GM12878 (cell line): ENCODE measurements around the gene CRB2. TPM values are rescaled to one million over a fixed set of nuclear protein-coding genes. Genes with fewer than 3 reads are reported as not detected.

Experiments used
- DPF2 ChIP-seq: fragments of 450-650 bp; IDR thresholded peaks from 2 replicates; pipeline ENCODE4 v1.6.1; 2017; ENCODE audit warnings: mild to moderate bottlenecking
- IRF4 ChIP-seq: IDR thresholded peaks from 2 replicates; pipeline ENCODE4 v1.6.1; 2011; ENCODE audit warnings: low read depth, low read length
- POLR2A ChIP-seq: IDR thresholded peaks from 2 replicates; pipeline ENCODE4 v1.6.1; 2011; ENCODE audit warnings: low read depth, mild to moderate bottlenecking, low read length
- RELB ChIP-seq: fragments of 450-650 bp; IDR thresholded peaks from 2 replicates; pipeline ENCODE4 v1.6.1; 2017; ENCODE audit warnings: low read depth, mild to moderate bottlenecking, moderate library complexity
- TCF3 ChIP-seq: IDR thresholded peaks from 2 replicates; pipeline ENCODE4 v1.6.1; 2012; ENCODE audit warnings: low read depth, mild to moderate bottlenecking, low read length, borderline replicate concordance; ENCODE audit not compliant: insufficient read depth
- YBX1 ChIP-seq: fragments of 450-650 bp; IDR thresholded peaks from 2 replicates; pipeline ENCODE4 v1.6.1; 2016; ENCODE audit warnings: antibody characterized with exemption
- ZBTB33 ChIP-seq: fragments of 450-650 bp; IDR thresholded peaks from 2 replicates; pipeline ENCODE4 v1.6.1; 2017; ENCODE audit warnings: mild to moderate bottlenecking
- ZNF274 ChIP-seq: IDR thresholded peaks from one replicate; pipeline ENCODE4 v1.8.0; 2011; ENCODE audit not compliant: insufficient read length, insufficient read depth
- polyA plus RNA-seq, 11 experiments: library from polyadenylated mRNA; depleted of rRNA in 4 of 11; unstranded in 6 of 11; stranded (reverse) in 5 of 11; fragments of >200 nt; fragmentation: Nextera tagmentation in 4 of 11; fragmentation: Illumina TruSeq in 1 of 11; extraction: Ambion mirVana in 4 of 11; extraction: Trizol in 1 of 11; gene quantifications; 1 replicate in 1 of 11; 2 replicates in 10 of 11; pipeline versions ENCODE4 v1.2.1 to v1.2.3, GENCODE V29; 2011 to 2016; ENCODE audit warnings: inconsistent platforms in 2 of 11, missing spikeins in 2 of 11, low read depth in 1 of 11
- total RNA-seq, 4 experiments: library from RNA; depleted of rRNA in 3 of 4; stranded (reverse); fragments of >200 nt in 3 of 4; fragmentation: Illumina TruSeq in 1 of 4; extraction: Trizol in 1 of 4; gene quantifications; 2 replicates each; pipeline versions ENCODE4 v1.2.1 to v1.2.3, GENCODE V29; 2013 to 2021
- TF ChIP-seq, protein P1 (sequence below): fragments of 450-650 bp; formaldehyde crosslinking; IDR thresholded peaks from 2 replicates; pipeline ENCODE4 v1.4.0; 2020; ENCODE audit warnings: mild to moderate bottlenecking, moderate library complexity
- TF ChIP-seq, protein P2 (sequence below): IDR thresholded peaks from 2 replicates; pipeline ENCODE4 v1.6.1; 2011; ENCODE audit warnings: low read depth, low read length, improper control_type of control experiment, borderline replicate concordance

Gene CRB2
- total and polyA plus RNA-seq, 10 of the 15 experiments (the other 5 are each of a cell fraction or from before 2014, with no cell fraction given), result 0.01 to 0.80 (median 0.23) TPM; not detected in 3

GRCh38 chr9:123338710-123339665 lies 17.0 kb upstream of the CRB2 start (continued):
- TF ChIP-seq IRF4, result peak; percentile 63
- TF ChIP-seq POLR2A, result peak; percentile 80
- TF ChIP-seq, protein P1, sequence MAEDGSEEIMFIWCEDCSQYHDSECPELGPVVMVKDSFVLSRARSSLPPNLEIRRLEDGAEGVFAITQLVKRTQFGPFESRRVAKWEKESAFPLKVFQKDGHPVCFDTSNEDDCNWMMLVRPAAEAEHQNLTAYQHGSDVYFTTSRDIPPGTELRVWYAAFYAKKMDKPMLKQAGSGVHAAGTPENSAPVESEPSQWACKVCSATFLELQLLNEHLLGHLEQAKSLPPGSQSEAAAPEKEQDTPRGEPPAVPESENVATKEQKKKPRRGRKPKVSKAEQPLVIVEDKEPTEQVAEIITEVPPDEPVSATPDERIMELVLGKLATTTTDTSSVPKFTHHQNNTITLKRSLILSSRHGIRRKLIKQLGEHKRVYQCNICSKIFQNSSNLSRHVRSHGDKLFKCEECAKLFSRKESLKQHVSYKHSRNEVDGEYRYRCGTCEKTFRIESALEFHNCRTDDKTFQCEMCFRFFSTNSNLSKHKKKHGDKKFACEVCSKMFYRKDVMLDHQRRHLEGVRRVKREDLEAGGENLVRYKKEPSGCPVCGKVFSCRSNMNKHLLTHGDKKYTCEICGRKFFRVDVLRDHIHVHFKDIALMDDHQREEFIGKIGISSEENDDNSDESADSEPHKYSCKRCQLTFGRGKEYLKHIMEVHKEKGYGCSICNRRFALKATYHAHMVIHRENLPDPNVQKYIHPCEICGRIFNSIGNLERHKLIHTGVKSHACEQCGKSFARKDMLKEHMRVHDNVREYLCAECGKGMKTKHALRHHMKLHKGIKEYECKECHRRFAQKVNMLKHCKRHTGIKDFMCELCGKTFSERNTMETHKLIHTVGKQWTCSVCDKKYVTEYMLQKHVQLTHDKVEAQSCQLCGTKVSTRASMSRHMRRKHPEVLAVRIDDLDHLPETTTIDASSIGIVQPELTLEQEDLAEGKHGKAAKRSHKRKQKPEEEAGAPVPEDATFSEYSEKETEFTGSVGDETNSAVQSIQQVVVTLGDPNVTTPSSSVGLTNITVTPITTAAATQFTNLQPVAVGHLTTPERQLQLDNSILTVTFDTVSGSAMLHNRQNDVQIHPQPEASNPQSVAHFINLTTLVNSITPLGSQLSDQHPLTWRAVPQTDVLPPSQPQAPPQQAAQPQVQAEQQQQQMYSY (CRISPR knock-in tag), result no peak
- no peak for TF ChIP-seq ZNF274
- TF ChIP-seq DPF2, result peak; percentile 99
- TF ChIP-seq RELB, result peak; percentile 96
- peak; percentile 80; the same call in 1 of the 2 replicates for TF ChIP-seq TCF3
- no peak; the same call in 1 of the 2 replicates for TF ChIP-seq ZBTB33
- no peak for TF ChIP-seq YBX1
- TF ChIP-seq, protein P2, sequence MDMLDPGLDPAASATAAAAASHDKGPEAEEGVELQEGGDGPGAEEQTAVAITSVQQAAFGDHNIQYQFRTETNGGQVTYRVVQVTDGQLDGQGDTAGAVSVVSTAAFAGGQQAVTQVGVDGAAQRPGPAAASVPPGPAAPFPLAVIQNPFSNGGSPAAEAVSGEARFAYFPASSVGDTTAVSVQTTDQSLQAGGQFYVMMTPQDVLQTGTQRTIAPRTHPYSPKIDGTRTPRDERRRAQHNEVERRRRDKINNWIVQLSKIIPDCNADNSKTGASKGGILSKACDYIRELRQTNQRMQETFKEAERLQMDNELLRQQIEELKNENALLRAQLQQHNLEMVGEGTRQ, result no peak
